Hepatocyte (in vitro differentiated cells): ENCODE data around the gene ICAM1. TPM values are rescaled to one million over a fixed set of nuclear protein-coding genes. Genes with fewer than 3 reads are reported as not detected.

Experiments
- DNase-seq: peaks from one replicate; pipeline ENCODE4 v3.0.0-alpha.2; 2016; ENCODE audit warnings: low spot score
- H2AFZ ChIP-seq: fragments of 200-600 bp; sonication (generic); 2 replicates; pipeline ENCODE4 v1.6.0; 2016; ENCODE audit warnings: antibody characterized with exemption, mild to moderate bottlenecking
- H3K27ac ChIP-seq: fragments of 200-600 bp; sonication (generic); 2 replicates; pipeline ENCODE4 v1.5.1; 2016; ENCODE audit warnings: mild to moderate bottlenecking
- H3K27me3 ChIP-seq: fragments of 200-600 bp; sonication (generic); 2 replicates; pipeline ENCODE4 v1.6.1; 2016
- H3K36me3 ChIP-seq: fragments of 200-600 bp; sonication (generic); replicated peaks from 2 replicates; pipeline ENCODE4 v1.5.1; 2016; ENCODE audit warnings: low read depth; ENCODE audit not compliant: insufficient read depth
- H3K4me1 ChIP-seq: fragments of 200-600 bp; sonication (generic); 2 replicates; pipeline ENCODE4 v1.5.1; 2016; ENCODE audit warnings: mild to moderate bottlenecking, moderate library complexity; ENCODE audit not compliant: insufficient read depth
- H3K4me2 ChIP-seq: fragments of 200-600 bp; sonication (generic); 2 replicates; pipeline ENCODE4 v1.6.0; 2016
- H3K4me3 ChIP-seq: fragments of 200-600 bp; sonication (generic); 2 replicates; pipeline ENCODE4 v1.5.1; 2016; ENCODE audit warnings: mild to moderate bottlenecking
- H3K79me2 ChIP-seq: fragments of 200-600 bp; sonication (generic); 2 replicates; pipeline ENCODE4 v1.6.0; 2017; ENCODE audit warnings: mild to moderate bottlenecking
- H3K9me2 ChIP-seq: fragments of 200-600 bp; sonication (generic); replicated peaks from 2 replicates; pipeline ENCODE4 v1.6.0; 2017; ENCODE audit warnings: mild to moderate bottlenecking; ENCODE audit not compliant: insufficient read depth
- H3K9me3 ChIP-seq: fragments of 200-600 bp; sonication (generic); 2 replicates; pipeline ENCODE4 v1.5.1; 2016; ENCODE audit warnings: low read depth, mild to moderate bottlenecking
- H4K20me1 ChIP-seq: fragments of 200-600 bp; sonication (generic); 2 replicates; pipeline ENCODE4 v1.6.0; 2016; ENCODE audit warnings: mild to moderate bottlenecking; ENCODE audit not compliant: insufficient read depth, poor library complexity, severe bottlenecking
- CTCF ChIP-seq: fragments of 200-600 bp; sonication (generic); IDR thresholded peaks from 2 replicates; pipeline ENCODE4 v1.5.1; 2016; ENCODE audit warnings: antibody characterized with exemption, mild to moderate bottlenecking; ENCODE audit not compliant: poor library complexity
- EZH2 ChIP-seq: fragments of 200-600 bp; sonication (generic); IDR thresholded peaks from 2 replicates; pipeline ENCODE4 v1.6.1; 2016; ENCODE audit warnings: antibody characterized with exemption, mild to moderate bottlenecking, borderline replicate concordance
- EZH2phosphoT487 ChIP-seq: fragments of 200-600 bp; sonication (generic); IDR thresholded peaks from one replicate; pipeline ENCODE4 v1.6.1; 2018; ENCODE audit warnings: antibody characterized with exemption, mild to moderate bottlenecking, low read depth, moderate library complexity; ENCODE audit not compliant: unreplicated experiment, severe bottlenecking
- whole genome bisulfite sequencing: methylation state at CpG from one replicate; pipeline ENCODE4 v1.1.6; 2016; ENCODE audit warnings: low lambda C conversion rate; ENCODE audit errors: missing lambda C conversion rate; 5-methylcytosine and 5-hydroxymethylcytosine counted together
- polyA plus RNA-seq: library from polyadenylated mRNA; unstranded; fragments of >200 nt; fragmentation: Nextera tagmentation; extraction: Ambion mirVana; gene quantifications from 2 replicates; pipeline ENCODE4 v1.2.1, GENCODE V29; 2016
- total RNA-seq: library from RNA; depleted of rRNA; stranded (reverse); fragments of >200 nt; gene quantifications from 2 replicates; pipeline ENCODE4 v1.2.3, GENCODE V29; 2014

ICAM1 gene
- total and polyA plus RNA-seq, 2 experiments from 2014 or later, result 19.6 to 19.9 TPM

GRCh38 chr19:10321417-10321797 lies 50.5 kb downstream of the ICAM1 start:
- Histone ChIP-seq H3K9me2 (no peaks in the 10 kb centered on the region), H3K36me3 (no peaks in the 10 kb centered on the region), H2AFZ (no peak overlapping the region), H3K27me3 (no peaks in the 10 kb centered on the region), H3K4me1 (no peaks in the 10 kb centered on the region), H3K4me3 (no peak overlapping the region), H3K27ac (no peak overlapping the region), H4K20me1 (no peaks in the 10 kb centered on the region), H3K9me3 (no peaks in the 10 kb centered on the region), H3K79me2 (no peaks in the 10 kb centered on the region), H3K4me2 (no peak overlapping the region)
- TF ChIP-seq EZH2phosphoT487, result no peak
- WGBS, result over 99% methylated on average over 11 of the region's 11 CpGs
- DNase-seq, result no peak

GRCh38 chr19:10321874-10322835 lies 51.2 kb downstream of the ICAM1 start:
- H3K36me3 ChIP-seq, result no peaks in the 10 kb centered on the region
- no peak overlapping the region for H3K4me2 ChIP-seq
- no peaks in the 10 kb centered on the region for H3K9me3 ChIP-seq
- H3K9me2 ChIP-seq, result no peaks in the 10 kb centered on the region
- no peaks in the 10 kb centered on the region for H4K20me1 ChIP-seq
- 94% methylated on average over 16 of the region's 19 CpGs for WGBS
- TF ChIP-seq CTCF (no peak), EZH2 (no peak), EZH2phosphoT487 (no peak)
- H3K4me3 ChIP-seq, result no peak overlapping the region
- no peaks in the 10 kb centered on the region for H3K4me1 ChIP-seq
- DNase-seq, result no peak
- no peaks in the 10 kb centered on the region for H3K27me3 ChIP-seq
- H3K27ac ChIP-seq, result no peak overlapping the region
- H2AFZ ChIP-seq, result no peak overlapping the region
- H3K79me2 ChIP-seq, result no peaks in the 10 kb centered on the region

- Histone ChIP-seq H4K20me1 (peaks cover 7% of the 10 kb centered on the region), H3K27me3 (no peaks in the 10 kb centered on the region)
- TF ChIP-seq CTCF, result no peak
- TF ChIP-seq EZH2, result no peak
- no peak for TF ChIP-seq EZH2phosphoT487
Measured at GRCh38 chr19:10325732-10326131, 54.8 kb downstream of the ICAM1 start.

GRCh38 chr19:10327793-10328192 lies 56.9 kb downstream of the ICAM1 start:
- TF ChIP-seq EZH2phosphoT487 (no peak), CTCF (no peak), EZH2 (no peak)
- Histone ChIP-seq H3K27ac (no peak overlapping the region), H3K4me3 (no peak overlapping the region), H3K4me2 (no peak overlapping the region), H3K79me2 (peaks cover 40% of the 10 kb centered on the region), H3K9me3 (no peaks in the 10 kb centered on the region), H3K4me1 (peaks cover 8% of the 10 kb centered on the region), H3K36me3 (no peaks in the 10 kb centered on the region), H4K20me1 (peaks cover 21% of the 10 kb centered on the region), H3K9me2 (no peaks in the 10 kb centered on the region), H2AFZ (no peak overlapping the region), H3K27me3 (no peaks in the 10 kb centered on the region)
- WGBS, result 95% methylated on average over 7 of the region's 7 CpGs
- no peak for DNase-seq

More at GRCh38 chr19:10325732-10326131, 54.8 kb downstream of the ICAM1 start:
- H2AFZ ChIP-seq, result no peak overlapping the region
- no peaks in the 10 kb centered on the region for H3K4me1 ChIP-seq
- H3K36me3 ChIP-seq, result no peaks in the 10 kb centered on the region
- H3K4me2 ChIP-seq, result no peak overlapping the region
- DNase-seq, result no peak
- H3K4me3 ChIP-seq, result no peak overlapping the region
- H3K27ac ChIP-seq, result no peak overlapping the region
- no peaks in the 10 kb centered on the region for H3K9me3 ChIP-seq
- H3K79me2 ChIP-seq, result peaks cover 22% of the 10 kb centered on the region
- WGBS, result 94% methylated on average over 8 of the region's 8 CpGs
- no peaks in the 10 kb centered on the region for H3K9me2 ChIP-seq
